HG02763 (cell line): Measurements from ENCODE around the gene RFX2.

Experiments
- ATAC-seq: cut with Tn5 transposase; IDR thresholded peaks from one replicate; pipeline ENCODE4 v1.9.1; 2021; ENCODE audit warnings: mild to moderate bottlenecking, moderate library complexity; ENCODE audit not compliant: unreplicated experiment

Gene RFX2

DNA sequence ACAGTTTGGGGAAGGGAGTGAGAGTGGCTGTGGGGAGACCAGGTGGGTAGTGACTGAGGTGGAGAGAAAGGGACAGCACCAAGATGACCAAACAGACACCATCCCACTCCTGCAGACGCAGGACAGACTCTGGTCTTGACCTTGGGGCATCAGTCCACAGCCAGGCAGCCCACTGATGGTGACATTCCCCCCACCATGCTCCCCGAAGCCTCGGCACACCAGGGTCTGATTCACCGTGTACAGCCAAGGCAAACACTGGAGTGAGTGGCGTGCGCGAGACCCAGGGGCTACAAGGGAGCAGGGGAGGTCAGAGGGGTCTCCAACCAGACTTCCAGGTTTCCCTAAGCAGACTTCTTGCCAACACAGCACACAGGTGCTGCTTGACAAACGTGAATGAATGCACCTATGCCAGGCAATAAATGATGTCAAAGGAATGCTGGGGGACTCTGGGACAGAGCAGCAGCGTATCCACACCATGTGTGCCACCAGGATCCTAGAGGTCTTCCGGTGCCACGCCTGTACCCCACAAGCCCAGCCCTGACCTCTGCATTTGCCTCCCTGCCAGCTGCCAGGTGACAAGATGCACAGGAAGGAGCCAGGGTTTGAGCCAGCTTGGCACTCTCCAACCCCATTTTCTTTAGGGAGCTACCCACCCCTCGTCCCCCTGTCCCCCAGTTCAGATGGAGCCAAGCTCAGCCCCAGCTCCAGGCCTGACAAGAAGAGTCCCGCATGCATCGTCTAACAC, 150.9 kb downstream of the RFX2 start:
- ATAC-seq: no peak

GRCh38 chr19:5958851-5959122, 151.5 kb downstream of the RFX2 start:
- no peak for ATAC-seq

DNA sequence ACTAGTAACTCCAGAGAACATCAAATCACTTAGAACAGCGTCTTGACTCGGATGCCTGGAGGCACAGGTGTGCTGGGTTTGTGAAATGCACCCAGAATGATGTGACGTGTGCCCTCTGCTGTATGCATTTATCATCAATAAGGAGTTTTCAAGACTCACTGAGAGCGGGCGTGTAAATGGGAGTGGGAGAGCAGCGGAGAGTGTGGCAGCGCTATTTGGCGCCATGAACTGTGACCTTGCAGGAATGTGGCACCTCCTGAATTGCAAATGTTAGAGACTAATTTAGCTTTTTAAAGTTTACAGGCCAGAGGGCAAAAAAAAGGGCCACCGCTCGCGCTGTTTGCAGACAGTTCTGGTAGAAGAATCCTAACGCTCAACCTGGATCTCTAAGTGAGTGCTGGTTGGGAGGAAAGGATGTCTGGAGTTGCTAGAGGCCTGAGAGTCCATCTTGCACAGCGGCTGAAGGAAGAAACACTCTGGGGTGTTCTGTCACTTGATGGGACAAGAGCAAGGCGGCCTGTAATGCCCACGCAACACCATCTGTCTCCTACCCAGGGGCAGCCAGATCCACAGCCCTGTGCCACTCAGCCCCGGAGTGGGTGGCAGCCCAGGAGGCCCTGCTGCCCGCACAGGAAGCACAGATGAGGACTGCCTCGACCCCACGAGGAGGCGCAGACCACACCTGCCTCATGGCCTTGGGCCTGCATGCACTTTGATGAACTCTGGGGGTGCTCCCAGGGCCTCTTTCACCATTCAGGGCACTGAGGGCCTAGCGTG, 152.0 kb downstream of the RFX2 start:
- no peak for ATAC-seq

GRCh38 chr19:5957170-5957569, 153.1 kb downstream of the RFX2 start:
- ATAC-seq: no peak

GRCh38 chr19:5956728-5957127, 153.6 kb downstream of the RFX2 start:
- ATAC-seq: no peak

GRCh38 chr19:5956323-5956722, 154.0 kb downstream of the RFX2 start:
- no peak for ATAC-seq

DNA sequence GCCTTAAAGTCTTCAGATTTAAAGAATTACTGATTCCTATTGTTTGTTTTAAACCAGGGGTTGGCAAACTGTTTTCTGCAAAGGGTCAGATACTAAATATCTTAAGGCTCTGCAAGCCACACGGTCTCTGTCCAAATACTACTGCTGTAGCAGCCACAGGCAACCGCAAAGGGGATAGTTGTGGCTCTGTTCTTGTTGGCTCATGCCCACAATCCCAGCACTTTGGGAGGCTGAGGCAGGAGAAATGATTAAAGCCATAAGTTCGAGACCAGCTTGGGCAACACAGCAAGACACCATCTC, 154.7 kb downstream of the RFX2 start:
- no peak for ATAC-seq

DNA sequence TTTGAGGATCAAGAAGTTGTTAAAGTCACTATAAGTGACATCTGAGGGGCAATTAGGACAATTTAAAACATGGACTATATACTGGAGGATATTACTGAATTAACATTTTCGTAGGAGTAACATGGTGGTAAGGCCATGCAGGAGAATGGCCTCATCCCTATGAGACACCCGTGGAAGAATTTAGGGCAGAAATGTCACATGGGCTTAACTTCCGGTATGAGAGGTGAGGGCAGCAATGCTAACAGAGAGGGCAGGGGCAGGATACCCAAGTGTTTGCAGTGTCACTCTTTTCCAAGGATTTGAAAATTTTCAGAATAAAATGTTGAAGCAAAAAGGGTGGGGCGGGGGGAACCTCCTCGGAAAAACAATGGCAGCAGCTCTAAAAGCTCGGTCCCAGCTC, 156.0 kb downstream of the RFX2 start:
- no peak for ATAC-seq

DNA sequence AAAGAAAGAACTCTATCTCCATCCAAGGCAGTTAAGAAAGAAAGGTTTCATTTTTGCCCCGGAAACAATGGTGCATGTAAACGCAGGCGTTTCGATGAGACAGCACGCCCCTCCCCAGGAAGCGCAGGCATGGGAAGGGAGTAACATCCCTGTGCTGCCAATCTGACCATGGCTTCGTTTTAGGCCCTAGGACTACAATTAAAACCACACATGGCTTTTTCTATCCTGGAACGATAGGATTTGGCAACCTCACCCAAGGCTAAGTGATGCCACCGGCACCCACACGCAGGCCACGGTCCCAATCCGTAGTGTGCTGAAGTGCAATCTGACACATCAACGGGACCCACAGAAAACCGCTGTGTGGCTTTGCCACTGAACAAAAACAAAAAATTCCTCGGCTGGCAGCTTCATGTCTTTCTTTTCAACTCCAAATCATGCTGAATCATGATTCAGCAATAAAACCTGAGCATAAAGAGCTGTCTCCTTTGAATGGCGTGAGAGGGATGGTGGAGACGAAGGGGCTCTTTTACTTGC, 156.6 kb downstream of the RFX2 start:
- no peak for ATAC-seq

DNA sequence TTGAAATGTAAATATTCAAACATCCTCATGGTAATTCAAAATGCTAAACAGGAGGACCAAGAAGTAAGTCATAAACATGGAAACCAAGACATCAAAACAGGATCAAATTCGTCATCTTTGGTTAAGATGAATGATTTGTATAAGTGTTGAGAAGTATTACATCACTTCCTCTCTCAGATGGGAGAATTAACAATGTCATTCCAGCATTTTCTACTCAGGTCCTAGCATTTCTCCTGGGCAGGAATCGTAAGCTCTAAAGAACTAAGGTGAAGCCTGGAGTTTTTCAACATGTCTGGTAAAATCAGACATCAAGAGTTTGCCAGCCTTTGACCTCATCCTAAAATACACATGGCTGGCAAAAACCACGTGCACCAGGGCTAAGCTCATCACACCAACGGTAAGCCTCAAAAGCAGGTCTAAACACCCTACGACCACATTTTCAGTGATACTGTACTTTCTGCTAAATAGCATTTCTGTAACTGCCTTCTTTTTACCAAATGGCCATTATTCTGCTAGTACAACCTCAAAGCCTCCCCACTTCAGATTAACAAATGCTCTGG, 157.2 kb downstream of the RFX2 start:
- ATAC-seq: no peak

- ATAC-seq: no peak
These were observed 157.9 kb downstream of the RFX2 start for GRCh38 chr19:5952193-5953029.

GRCh38 chr19:5951338-5951861, 158.9 kb downstream of the RFX2 start:
- ATAC-seq: no peak

DNA sequence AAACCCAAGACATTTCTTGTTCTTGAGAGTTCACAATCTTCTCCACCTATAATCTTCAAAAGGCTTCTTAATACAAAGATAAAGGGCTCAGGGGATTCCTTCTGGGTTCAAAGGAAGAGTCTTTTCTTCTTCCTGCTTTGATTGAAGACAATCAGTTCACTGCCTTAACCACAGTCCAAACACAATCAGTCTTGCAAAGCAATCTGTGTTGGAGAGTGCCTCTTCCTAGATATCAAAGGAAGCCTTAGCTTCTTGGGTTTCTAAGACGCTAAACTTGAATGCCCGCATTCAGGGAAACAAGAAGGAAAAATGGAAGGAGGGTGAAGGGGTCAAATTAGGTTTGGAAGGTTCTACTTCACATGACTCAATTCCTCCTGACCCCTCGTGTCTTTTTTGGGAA, 159.6 kb downstream of the RFX2 start:
- no peak for ATAC-seq

- no peak for ATAC-seq
These were observed 160.5 kb downstream of the RFX2 start for GRCh38 chr19:5949792-5950305.

DNA sequence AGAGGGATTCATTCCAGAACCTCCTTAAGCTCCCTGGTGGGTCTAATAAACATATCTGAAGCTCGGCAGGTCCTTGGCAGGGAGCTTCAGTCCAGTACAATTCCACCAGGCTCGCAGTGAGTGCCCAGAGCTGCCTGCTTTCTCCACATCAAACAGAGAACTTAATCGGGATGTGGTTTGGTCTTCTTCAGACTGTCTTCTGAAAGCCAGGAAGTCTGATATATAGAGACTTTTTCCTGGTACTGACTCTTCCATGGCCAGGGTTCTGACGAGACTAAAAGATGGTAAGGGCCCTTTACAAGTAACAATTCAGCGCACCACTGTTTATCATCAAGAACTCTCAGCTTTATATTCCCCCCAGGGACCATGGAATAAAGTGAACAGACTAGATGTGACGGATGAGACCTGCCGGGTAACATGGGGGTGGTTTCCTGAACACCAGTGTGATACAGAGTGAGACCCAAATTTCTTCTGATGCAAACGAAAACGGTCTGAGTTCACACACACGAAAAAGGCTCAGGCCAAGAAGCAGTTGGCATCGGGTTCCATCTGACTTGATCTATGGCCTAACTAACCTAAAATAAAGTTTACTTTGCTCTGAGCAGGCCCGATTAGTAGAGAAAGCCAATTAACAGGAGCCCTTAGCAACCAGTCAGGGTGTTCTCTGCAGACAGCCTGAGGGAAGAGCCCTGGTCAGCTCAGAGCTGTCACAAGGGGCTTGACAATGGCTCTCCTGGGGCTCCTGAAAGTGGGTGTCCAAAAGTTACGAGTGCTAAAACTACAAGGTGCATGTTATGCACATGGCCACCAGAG, 161.3 kb downstream of the RFX2 start:
- no peak for ATAC-seq

GRCh38 chr19:5947435-5947834, 162.9 kb downstream of the RFX2 start:
- no peak for ATAC-seq

DNA sequence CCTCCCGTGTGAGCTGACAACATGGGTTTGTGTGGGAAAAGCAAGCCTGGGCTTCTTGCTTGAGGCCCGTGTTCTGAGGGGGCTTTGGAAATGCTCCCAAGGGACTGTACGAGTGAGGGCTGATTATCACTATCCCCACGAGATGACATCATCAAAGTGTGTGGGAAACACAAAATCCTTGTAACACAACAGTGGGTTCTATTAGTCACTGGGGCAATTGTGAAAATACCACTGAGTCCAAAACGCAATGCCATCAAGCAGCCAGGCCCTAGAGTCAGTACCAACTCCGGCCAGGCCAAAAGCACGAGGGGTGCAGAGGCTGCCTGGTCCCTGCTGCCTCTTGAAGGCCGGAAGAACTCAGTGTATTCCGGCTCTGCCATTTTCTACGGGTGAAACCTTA, 166.7 kb downstream of the RFX2 start:
- no peak for ATAC-seq
